Measurements from ENCODE around the gene SLC25A14. TPM values are rescaled to one million over a fixed set of nuclear protein-coding genes. Genes with fewer than 3 reads are reported as not detected.
A peak's percentile ranks its signal among the peaks of the same experiment; 100 is the strongest.

Gene SLC25A14
- total and polyA plus RNA-seq, 10 of the 15 experiments (the other 5 are each of a cell fraction or from before 2014, with no cell fraction given) = 7.6 to 17.0 (median 14.0) TPM

DNA sequence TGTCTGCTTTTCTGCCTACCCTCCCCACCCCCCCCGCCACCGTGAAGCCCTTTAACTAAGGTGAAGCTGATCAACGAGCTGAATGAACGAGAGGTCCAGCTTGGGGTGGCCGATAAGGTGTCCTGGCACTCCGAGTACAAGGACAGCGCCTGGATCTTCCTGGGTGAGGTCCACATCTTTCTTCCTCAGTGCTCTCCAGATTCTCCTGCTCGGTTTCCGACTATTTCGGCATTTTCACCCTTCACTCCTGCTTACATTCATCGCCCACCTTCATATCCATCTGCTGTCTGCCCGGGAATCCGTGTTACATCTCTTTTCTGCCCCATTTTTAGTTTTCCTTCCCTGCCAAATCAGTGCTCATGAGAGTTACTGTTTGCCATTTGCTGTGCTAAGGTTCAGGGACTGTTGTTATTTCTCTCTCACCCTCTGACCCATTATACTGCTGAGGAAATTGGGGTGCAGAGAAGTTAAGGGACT lies 62.5 kb downstream of the SLC25A14 start:
- ChIA-PET SMC1A (ENCODE audit: uncharacterized antibody, unreplicated experiment) (no interaction called here), CTCF (interaction anchor here (0.9 kb wide), 1 partner anchor 9 kb away, joined by 3 read pairs; no protein-coding TSS in a partner anchor), RAD21 (ENCODE audit: unreplicated experiment) (no interaction called here), POLR2A (interaction anchor here (0.6 to 1.3 kb wide), 3 partner anchors 12 to 501 kb away, joined by 3 to 6 read pairs (median 5); partner anchors contain the start of gene ENOX2)
- no peak for DNase-seq (ENCODE audit: low read depth, low spot score)
- H3K79me2 ChIP-seq (ENCODE audit: control insufficient read depth, insufficient read depth, low read length) = peaks cover 10% of the 10 kb centered on the region
- no peaks in the 10 kb centered on the region for H3K27me3 ChIP-seq (replicated peaks in 1 of 2; ENCODE audit: control insufficient read depth in 2 of 2, insufficient read depth in 2 of 2, low read length in 1 of 2)
- H3K27ac ChIP-seq (ENCODE audit: control insufficient read depth, insufficient read depth) = peak overlapping the region; percentile 46
- H3K9me3 ChIP-seq (replicated peaks; ENCODE audit: control insufficient read depth, insufficient read depth, low read length) = no peaks in the 10 kb centered on the region
- FAIRE-seq = no peak
- H3K4me2 ChIP-seq (ENCODE audit: control insufficient read depth, insufficient read depth) = peak overlapping the region; percentile 74; the same call in 1 of the 2 replicates
- BruUV-seq (replicated peaks) = TSS peak; percentile 73
- WGBS (ENCODE audit: insufficient coverage, insufficient replicate concordance, low lambda C conversion rate, missing lambda C conversion rate) = 11% methylated on average over 10 of the region's 13 CpGs
- in situ Hi-C loops (cut with MboI) (no loop called here), intact Hi-C loops (cut with micrococcal nuclease; ENCODE audit: unreplicated experiment) (no loop called here)
- TF ChIP-seq FOS (IDR thresholded peaks at IDR 0.05; ENCODE audit: borderline replicate concordance, extremely low read depth, insufficient read length) (no peak), EGR1 (IDR thresholded peaks at IDR 0.05; ENCODE audit: borderline replicate concordance in 1 of 2, low read depth in 2 of 2, low read length in 2 of 2) (no peak), KAT2A (conservative IDR thresholded peaks at IDR 0.05; ENCODE audit: control insufficient read depth, low read depth, low read length) (no peak)
- TF ChIP-seq, protein P1, sequence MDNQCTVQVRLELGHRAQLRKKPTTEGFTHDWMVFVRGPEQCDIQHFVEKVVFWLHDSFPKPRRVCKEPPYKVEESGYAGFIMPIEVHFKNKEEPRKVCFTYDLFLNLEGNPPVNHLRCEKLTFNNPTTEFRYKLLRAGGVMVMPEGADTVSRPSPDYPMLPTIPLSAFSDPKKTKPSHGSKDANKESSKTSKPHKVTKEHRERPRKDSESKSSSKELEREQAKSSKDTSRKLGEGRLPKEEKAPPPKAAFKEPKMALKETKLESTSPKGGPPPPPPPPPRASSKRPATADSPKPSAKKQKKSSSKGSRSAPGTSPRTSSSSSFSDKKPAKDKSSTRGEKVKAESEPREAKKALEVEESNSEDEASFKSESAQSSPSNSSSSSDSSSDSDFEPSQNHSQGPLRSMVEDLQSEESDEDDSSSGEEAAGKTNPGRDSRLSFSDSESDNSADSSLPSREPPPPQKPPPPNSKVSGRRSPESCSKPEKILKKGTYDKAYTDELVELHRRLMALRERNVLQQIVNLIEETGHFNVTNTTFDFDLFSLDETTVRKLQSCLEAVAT (IDR thresholded peaks at IDR 0.05) = no peak
- H4K20me1 ChIP-seq (ENCODE audit: control insufficient read depth, insufficient read depth) = no peaks in the 10 kb centered on the region
- 0 out of 4 replicates have a peak, but pooled peaks cover 0 to 2% of the 10 kb centered on the region in 2 experiments for H3K36me3 ChIP-seq (ENCODE audit: control insufficient read depth in 2 of 2, insufficient read depth in 2 of 2, low read length in 1 of 2)
- H3K4me3 ChIP-seq = peak overlapping the region; percentile 69
- no peaks in the 10 kb centered on the region for H3K4me1 ChIP-seq (ENCODE audit: control insufficient read depth, insufficient read depth, low read length)
- H3K9ac ChIP-seq (ENCODE audit: control insufficient read depth, insufficient read depth, low read length) = peak overlapping the region; percentile 63
- no peak for ATAC-seq
- H2AFZ ChIP-seq (ENCODE audit: control insufficient read depth, low read depth, low read length) = peak overlapping the region; percentile 93

DNA sequence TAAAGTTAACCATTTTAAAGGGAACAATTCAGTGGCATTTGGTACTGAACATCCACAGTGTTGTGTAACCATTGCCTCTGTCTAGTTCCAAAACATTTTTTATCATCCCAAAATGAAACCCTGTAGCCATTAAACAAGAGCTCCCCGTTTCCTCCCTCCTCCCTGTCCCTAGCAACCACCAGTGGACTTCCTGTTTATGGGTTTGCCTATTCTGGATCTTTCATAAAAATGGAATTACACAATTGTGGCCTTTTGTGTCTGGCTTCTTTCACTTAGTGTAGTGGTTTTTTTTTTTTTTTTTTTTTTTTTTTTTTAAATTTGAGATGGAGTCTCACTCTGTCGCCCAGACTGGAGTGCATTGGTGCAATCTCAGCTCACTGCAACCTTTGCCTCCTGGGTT lies 73.7 kb downstream of the SLC25A14 start:
- ChIA-PET CTCF (no interaction called here), RAD21 (ENCODE audit: unreplicated experiment) (no interaction called here), POLR2A (interaction anchor here (0.6 kb wide), 1 partner anchor 11 kb away, joined by 6 read pairs; no protein-coding TSS in a partner anchor), SMC1A (ENCODE audit: uncharacterized antibody, unreplicated experiment) (interaction anchor here (1.5 kb wide), 1 partner anchor 19 kb away, joined by 6 read pairs; no protein-coding TSS in a partner anchor)
- no peak for TF ChIP-seq DPF2 (IDR thresholded peaks at IDR 0.05)
- H3K27me3 ChIP-seq (replicated peaks in 1 of 2; ENCODE audit: control insufficient read depth in 2 of 2, insufficient read depth in 2 of 2, low read length in 1 of 2) = no peaks in the 10 kb centered on the region
- H3K9me3 ChIP-seq (replicated peaks; ENCODE audit: control insufficient read depth, insufficient read depth, low read length) = no peaks in the 10 kb centered on the region
- no peaks in the 10 kb centered on the region for H3K4me1 ChIP-seq (ENCODE audit: control insufficient read depth, insufficient read depth, low read length)
- in situ Hi-C loops (cut with MboI) = no loop called here
- 80% methylated on average over 1 of the region's 2 CpGs for WGBS (ENCODE audit: insufficient coverage, insufficient replicate concordance, low lambda C conversion rate, missing lambda C conversion rate)
- no peak for DNase-seq (ENCODE audit: low read depth, low spot score)
- H3K4me2 ChIP-seq (ENCODE audit: control insufficient read depth, insufficient read depth) = no peak overlapping the region
- H4K20me1 ChIP-seq (ENCODE audit: control insufficient read depth, insufficient read depth) = no peaks in the 10 kb centered on the region
- H3K36me3 ChIP-seq (ENCODE audit: control insufficient read depth in 2 of 2, insufficient read depth in 2 of 2, low read length in 1 of 2) = no peaks in the 10 kb centered on the region; a peak in 2 of 4 replicates
- no peaks in the 10 kb centered on the region for H3K79me2 ChIP-seq (ENCODE audit: control insufficient read depth, insufficient read depth, low read length)
- H3K9ac ChIP-seq (ENCODE audit: control insufficient read depth, insufficient read depth, low read length) = no peak overlapping the region
- FAIRE-seq = no peak
- intact Hi-C loops (cut with micrococcal nuclease; ENCODE audit: unreplicated experiment) = no loop called here
- H3K4me3 ChIP-seq = no peak overlapping the region
- no TSS peak for BruUV-seq (replicated peaks)
- H3K27ac ChIP-seq (ENCODE audit: control insufficient read depth, insufficient read depth) = no peak overlapping the region
- H2AFZ ChIP-seq (ENCODE audit: control insufficient read depth, low read depth, low read length) = no peak overlapping the region
- ATAC-seq = no peak

All from GM12878 (cell line).